ENCODE measurements around the gene XRCC5.

DNA sequence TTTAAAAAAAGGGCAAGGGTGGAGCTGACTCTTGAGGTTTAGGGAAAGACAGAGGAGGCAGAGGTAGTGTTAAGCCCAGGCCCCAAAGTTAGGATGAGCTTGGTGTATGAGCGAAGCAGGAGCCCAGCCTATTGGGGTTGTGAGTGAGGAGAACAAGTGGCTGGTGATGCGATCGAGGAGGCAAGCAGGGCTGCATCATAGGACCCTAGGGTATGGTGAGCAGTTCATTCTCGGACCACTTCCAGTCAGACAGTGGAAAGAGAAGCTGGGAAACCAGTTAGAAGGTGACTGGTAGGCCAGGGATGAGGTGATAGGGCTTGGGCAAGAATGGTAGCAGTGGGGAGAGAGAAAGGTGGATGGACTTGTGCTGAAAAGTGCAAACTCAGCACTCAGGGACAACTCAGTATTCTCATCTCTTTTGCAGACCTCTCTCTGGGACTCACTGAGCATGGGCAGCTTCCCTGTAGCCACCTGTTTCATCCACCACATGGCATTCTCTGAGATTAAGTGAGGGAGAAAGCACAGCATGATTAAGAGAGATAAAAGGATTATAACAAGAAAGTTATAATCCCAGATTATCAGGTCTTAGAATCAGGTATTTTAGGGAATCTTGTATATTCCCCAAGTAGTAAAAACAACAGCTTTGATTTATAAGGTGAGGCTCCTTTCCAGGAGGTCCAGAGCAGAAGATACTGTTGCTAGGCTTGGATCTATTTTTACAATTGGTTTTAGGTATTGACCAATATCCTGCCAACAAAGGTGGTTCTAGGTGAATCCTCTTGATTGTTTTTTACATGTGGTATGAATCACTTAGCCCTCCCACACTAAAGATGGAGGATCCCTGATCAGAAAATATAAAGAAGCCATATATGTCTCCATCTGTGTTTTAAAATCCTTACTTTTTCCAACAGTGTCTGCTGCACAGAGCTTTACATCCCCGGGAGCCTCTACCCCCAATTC lies 38.3 kb downstream of the XRCC5 start:
- TF ChIP-seq, protein P1, sequence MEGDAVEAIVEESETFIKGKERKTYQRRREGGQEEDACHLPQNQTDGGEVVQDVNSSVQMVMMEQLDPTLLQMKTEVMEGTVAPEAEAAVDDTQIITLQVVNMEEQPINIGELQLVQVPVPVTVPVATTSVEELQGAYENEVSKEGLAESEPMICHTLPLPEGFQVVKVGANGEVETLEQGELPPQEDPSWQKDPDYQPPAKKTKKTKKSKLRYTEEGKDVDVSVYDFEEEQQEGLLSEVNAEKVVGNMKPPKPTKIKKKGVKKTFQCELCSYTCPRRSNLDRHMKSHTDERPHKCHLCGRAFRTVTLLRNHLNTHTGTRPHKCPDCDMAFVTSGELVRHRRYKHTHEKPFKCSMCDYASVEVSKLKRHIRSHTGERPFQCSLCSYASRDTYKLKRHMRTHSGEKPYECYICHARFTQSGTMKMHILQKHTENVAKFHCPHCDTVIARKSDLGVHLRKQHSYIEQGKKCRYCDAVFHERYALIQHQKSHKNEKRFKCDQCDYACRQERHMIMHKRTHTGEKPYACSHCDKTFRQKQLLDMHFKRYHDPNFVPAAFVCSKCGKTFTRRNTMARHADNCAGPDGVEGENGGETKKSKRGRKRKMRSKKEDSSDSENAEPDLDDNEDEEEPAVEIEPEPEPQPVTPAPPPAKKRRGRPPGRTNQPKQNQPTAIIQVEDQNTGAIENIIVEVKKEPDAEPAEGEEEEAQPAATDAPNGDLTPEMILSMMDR (IDR thresholded peaks at IDR 0.05) = no peak
- TF ChIP-seq ZFX (IDR thresholded peaks at IDR 0.05; ENCODE audit: borderline replicate concordance) = no peak
